Motor neuron (in vitro differentiated cells): ENCODE data around the gene CTSG. TPM values are rescaled to one million over a fixed set of nuclear protein-coding genes. Genes with fewer than 3 reads are reported as not detected.
A peak's percentile ranks its signal among the peaks of the same experiment; 100 is the strongest.
"Not testable (repeated sequence)": the region's sequence is repeated elsewhere in the genome, so short reads cannot be mapped to it uniquely, and the experiment has no call there.

Experiments
- ATAC-seq, 8 experiments: fragments of 200-7000 bp; cut with Tn5 transposase; replicated peaks in 6 of 8; 2 replicates each; pipeline ENCODE4 v1.8.0; 2021; ENCODE audit warnings: mild to moderate bottlenecking in 8 of 8, moderate library complexity in 8 of 8
- H3K27ac ChIP-seq, 2 donors: fragments of 250-450 bp; sonication (Bioruptor Pico); 2 replicates each; pipeline ENCODE4 v1.9.0; 2021; ENCODE audit warnings: antibody characterized with exemption in 2 of 2, mild to moderate bottlenecking in 2 of 2, moderate library complexity in 1 of 2
- H3K4me1 ChIP-seq, 2 donors: fragments of 250-450 bp; sonication (Bioruptor Pico); replicated peaks in 1 of 2; 2 replicates each; pipeline ENCODE4 v1.6.1; 2021; ENCODE audit warnings: antibody characterized with exemption in 2 of 2, mild to moderate bottlenecking in 2 of 2, moderate library complexity in 1 of 2
- H3K4me3 ChIP-seq, 5 donors: fragments of 250-450 bp; sonication (Bioruptor Pico); 2 replicates each; pipeline ENCODE4 v1.9.0; 2021; ENCODE audit warnings: antibody characterized with exemption in 5 of 5, mild to moderate bottlenecking in 5 of 5, moderate library complexity in 4 of 5
- WGBS, 10 experiments: fragments of 450-650 bp; shearing (Covaris generic); methylation state at CpG; one replicate each; pipeline ENCODE4 v1.0.0; 2022; 5-methylcytosine and 5-hydroxymethylcytosine counted together
- in situ Hi-C, 9 experiments: fragments of 400-800 bp; cut with MboI; loops; one replicate each; pipeline ENCODE4 v1.15.0; 2021; ENCODE audit warnings: low sequenced_read_pairs in 9 of 9, low pct_unique_long_range_greater_than_20kb in 2 of 9; ENCODE audit not compliant: unreplicated experiment in 9 of 9
- total RNA-seq, 8 experiments: library from RNA; unstranded; fragments of 300-600 nt; gene quantifications; 2 replicates each; pipeline versions ENCODE4 v1.2.3 to v1.2.4, GENCODE V29; 2022

CTSG gene
- total RNA-seq, 8 experiments from 2014 or later: 0.25 to 1.4 (median 0.85) TPM; not detected in 3

DNA sequence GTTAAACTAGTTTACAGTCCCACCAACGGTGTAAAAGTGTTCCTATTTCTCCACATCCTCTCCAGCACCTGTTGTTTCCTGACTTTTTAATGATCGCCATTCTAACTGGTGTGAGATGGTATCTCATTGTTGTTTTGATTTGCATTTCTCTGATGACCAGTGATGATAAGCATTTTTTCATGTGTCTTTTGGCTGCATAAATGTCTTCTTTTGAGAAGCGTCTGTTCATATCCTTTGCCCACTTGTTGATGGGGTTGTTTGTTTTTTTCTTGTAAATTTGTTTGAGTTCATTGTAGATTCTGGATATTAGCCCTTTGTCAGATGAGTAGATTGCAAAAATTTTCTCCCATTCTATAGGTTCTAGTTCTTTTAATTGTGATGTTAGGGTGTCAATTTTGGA lies 8.4 kb upstream of the CTSG start:
- no CpG with 5 or more reads among the region's 3 CpGs for WGBS, 10 experiments
- not testable (repeated sequence) for H3K4me3 ChIP-seq, H3K4me1 ChIP-seq, H3K27ac ChIP-seq, ATAC-seq
- in situ Hi-C loops: loop anchor here in 1 of 9 experiments (25.0 kb wide), 1 partner anchor 97 kb away; no protein-coding TSS in a partner anchor

- H3K27ac ChIP-seq: no peak overlapping the region
- H3K4me3 ChIP-seq: no peak overlapping the region
- no peak for ATAC-seq
- peaks cover 0 to 3% of the 10 kb centered on the region in 2 donors for H3K4me1 ChIP-seq
- WGBS, 10 experiments: 16 to 90% (median 80%) methylated on average over 1 to 2 of the region's 2 CpGs; no CpG with 5 or more reads in 1 of the 10 experiments
- in situ Hi-C loops: loop anchor here in 1 of 9 experiments (25.0 kb wide), 1 partner anchor 91 kb away; no protein-coding TSS in a partner anchor
These were observed 2.5 kb upstream of the CTSG start for GRCh38 chr14:24578558-24578957.

GRCh38 chr14:24576771-24577170 lies 721 bp upstream of the CTSG start:
- in situ Hi-C loops: loop anchor here in 1 of 9 experiments (25.0 kb wide), 1 partner anchor 89 kb away; no protein-coding TSS in a partner anchor
- no peak for ATAC-seq
- no peak overlapping the region for H3K27ac ChIP-seq
- H3K4me3 ChIP-seq: no peak overlapping the region
- 0 to 100% (median 82%) methylated on average over 1 to 5 of the region's 5 CpGs; no CpG with 5 or more reads in 2 of the 10 experiments for WGBS, 10 experiments
- peaks cover 0 to 3% of the 10 kb centered on the region in 2 donors for H3K4me1 ChIP-seq

- WGBS, 10 experiments: 20 to 100% (median 64%) methylated on average over 1 to 5 of the region's 27 CpGs; no CpG with 5 or more reads in 5 of the 10 experiments
These were observed 1.8 kb downstream of the CTSG start for GRCh38 chr14:24574206-24574774.

GRCh38 chr14:24566318-24566717 lies 9.7 kb downstream of the CTSG start:
- in situ Hi-C loops: no loop called here
- H3K4me3 ChIP-seq: no peak overlapping the region
- 0 to 83% (median 37%) methylated on average over 1 to 2 of the region's 2 CpGs; no CpG with 5 or more reads in 6 of the 10 experiments for WGBS, 10 experiments
- ATAC-seq: no peak
- no peak overlapping the region for H3K27ac ChIP-seq
- H3K4me1 ChIP-seq: no peaks in the 10 kb centered on the region

More at GRCh38 chr14:24574206-24574774, 1.8 kb downstream of the CTSG start:
- ATAC-seq: no peak
- peaks cover 0 to 3% of the 10 kb centered on the region in 2 donors for H3K4me1 ChIP-seq
- in situ Hi-C loops: no loop called here
- H3K27ac ChIP-seq: no peak overlapping the region
- no peak overlapping the region for H3K4me3 ChIP-seq

GRCh38 chr14:24565766-24566165 lies 10.3 kb downstream of the CTSG start:
- ATAC-seq: no peak
- in situ Hi-C loops: no loop called here
- no peak overlapping the region for H3K4me3 ChIP-seq
- H3K27ac ChIP-seq: no peak overlapping the region
- H3K4me1 ChIP-seq: no peaks in the 10 kb centered on the region
- WGBS, 10 experiments: 8 to 83% (median 52%) methylated on average over 1 to 2 of the region's 2 CpGs

- 0 to 100% (median 24%) methylated on average over 1 to 3 of the region's 3 CpGs; no CpG with 5 or more reads in 2 of the 10 experiments for WGBS, 10 experiments
- Histone ChIP-seq H3K27ac (no peak overlapping the region), H3K4me3 (no peak overlapping the region), H3K4me1 (no peaks in the 10 kb centered on the region)
- in situ Hi-C loops: no loop called here
- ATAC-seq: no peak
These were observed 12.5 kb downstream of the CTSG start for GRCh38 chr14:24563505-24563904.

DNA sequence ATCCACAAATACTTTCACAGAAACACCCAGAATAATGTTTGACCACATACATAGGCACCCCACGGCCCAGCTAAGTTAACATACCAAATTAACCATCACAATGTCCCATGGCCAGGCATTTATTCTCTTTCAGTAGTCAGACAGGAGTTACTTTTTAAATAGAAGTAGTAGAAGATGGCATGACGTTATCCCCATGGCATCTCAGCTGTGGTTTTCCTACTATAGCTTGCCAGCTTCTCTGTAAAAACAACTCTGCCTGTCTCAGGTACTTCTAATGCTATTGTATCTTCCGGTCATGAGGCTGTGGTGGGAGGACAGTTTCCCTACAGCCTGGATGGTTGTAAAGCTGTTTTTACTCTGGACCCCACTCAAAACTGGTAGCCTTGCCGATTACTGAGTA lies 19.3 kb downstream of the CTSG start:
- Histone ChIP-seq H3K27ac (no peak overlapping the region), H3K4me1 (no peaks in the 10 kb centered on the region), H3K4me3 (no peak overlapping the region)
- WGBS, 10 experiments: 0 to 83% (median 57%) methylated on average over 1 to 4 of the region's 4 CpGs
- ATAC-seq: peak in 2 of 8 experiments; percentile 25 to 42
- in situ Hi-C loops: no loop called here

DNA sequence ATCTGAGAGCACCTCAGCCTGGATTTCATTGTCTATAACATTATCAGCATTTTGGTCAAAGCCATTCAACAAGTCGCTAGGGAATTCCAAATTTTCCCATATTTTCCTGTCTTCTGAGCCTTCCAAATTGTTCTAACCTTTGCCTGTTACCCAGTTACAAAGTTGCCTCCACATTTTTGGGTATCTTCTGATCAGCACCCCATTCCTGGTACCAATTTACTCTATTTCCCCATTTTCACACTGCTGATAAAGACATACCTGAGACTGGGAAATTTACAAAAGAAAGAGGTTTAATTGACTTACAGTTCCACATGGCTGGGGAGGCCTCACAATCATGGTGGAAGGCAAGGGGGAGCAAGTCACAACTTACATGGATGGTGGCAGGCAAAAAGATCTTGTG lies 27.0 kb downstream of the CTSG start:
- H3K4me1 ChIP-seq, H3K27ac ChIP-seq, ATAC-seq, in situ Hi-C loops, H3K4me3 ChIP-seq: not testable (repeated sequence)
- 0 to 75% (median 17%) methylated on average over 1 of the region's 1 CpG; no CpG with 5 or more reads in 2 of the 10 experiments for WGBS, 10 experiments

- WGBS, 10 experiments: 13 to 100% (median 40%) methylated on average over 1 to 2 of the region's 2 CpGs; no CpG with 5 or more reads in 1 of the 10 experiments
- Histone ChIP-seq H3K4me3 (no peak overlapping the region), H3K4me1 (no peaks in the 10 kb centered on the region), H3K27ac (no peak overlapping the region)
- peak in 2 of 8 experiments; percentile 60 to 69 for ATAC-seq
- in situ Hi-C loops: no loop called here
These were observed 33.6 kb downstream of the CTSG start for GRCh38 chr14:24542346-24542936.

DNA sequence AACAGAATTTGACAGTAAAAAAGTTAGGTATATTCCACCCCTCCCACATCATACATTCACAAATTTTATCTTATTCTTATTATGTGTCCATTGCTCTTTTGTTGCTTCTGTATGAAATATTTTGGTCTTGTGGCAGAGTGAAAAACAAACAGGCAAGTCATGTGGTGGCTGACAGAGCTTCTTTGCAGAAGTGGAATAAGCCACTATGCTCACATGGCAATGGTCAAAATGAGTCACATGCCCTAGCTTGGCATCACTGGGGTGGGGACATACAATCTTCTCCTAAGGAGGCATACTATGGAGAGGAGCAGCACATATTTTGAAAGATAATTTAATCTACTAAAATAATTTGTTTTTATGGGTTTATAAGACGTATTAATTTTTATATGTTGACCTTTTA lies 40.3 kb downstream of the CTSG start:
- WGBS, 10 experiments: 0 to 60% (median 30%) methylated on average over 1 of the region's 1 CpG
- peak in 1 of 8 experiments; percentile 21 for ATAC-seq
- in situ Hi-C loops: no loop called here
- no peak overlapping the region for H3K27ac ChIP-seq
- no peak overlapping the region for H3K4me3 ChIP-seq
- H3K4me1 ChIP-seq: no peaks in the 10 kb centered on the region

GRCh38 chr14:24534286-24534685 lies 41.8 kb downstream of the CTSG start:
- Histone ChIP-seq H3K4me1 (no peaks in the 10 kb centered on the region), H3K27ac (no peak overlapping the region), H3K4me3 (no peak overlapping the region)
- WGBS, 10 experiments: 26 to 100% (median 67%) methylated on average over 1 to 3 of the region's 3 CpGs; no CpG with 5 or more reads in 3 of the 10 experiments
- in situ Hi-C loops: no loop called here
- no peak for ATAC-seq

DNA sequence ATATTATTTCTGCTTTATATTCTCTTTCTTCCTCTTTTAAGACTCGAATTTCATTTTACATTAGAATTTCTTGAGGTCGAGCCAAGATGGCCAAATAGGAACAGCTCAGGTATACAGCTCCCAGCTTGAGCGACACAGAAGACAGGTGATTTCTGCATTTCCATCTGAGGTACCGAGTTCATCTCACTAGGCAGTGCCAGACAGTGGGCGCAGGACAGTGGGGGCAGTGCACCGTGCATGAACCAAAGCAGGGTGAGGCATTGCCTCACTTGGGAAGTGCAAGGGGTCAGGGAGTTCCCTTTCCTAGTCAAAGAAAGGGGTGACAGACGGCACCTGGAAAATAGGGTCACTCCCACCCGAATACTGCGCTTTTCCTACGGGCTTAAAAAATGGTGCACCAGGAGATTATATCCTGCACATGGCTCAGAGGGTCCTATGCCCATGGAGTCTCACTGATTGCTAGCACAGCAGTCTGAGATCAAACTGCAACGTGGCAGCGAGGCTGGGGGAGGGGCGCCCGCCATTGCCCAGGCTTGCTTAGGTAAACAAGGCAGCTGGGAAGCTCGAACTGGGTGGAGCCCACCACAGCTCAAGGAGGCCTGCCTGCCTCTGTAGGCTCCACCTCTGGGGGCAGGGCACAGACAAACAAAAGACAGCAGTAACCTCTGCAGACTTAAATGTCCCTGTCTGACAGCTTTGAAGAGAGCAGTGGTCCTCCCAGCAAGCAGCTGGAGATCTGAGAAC lies 50.0 kb downstream of the CTSG start:
- H3K27ac ChIP-seq, H3K4me1 ChIP-seq, ATAC-seq, H3K4me3 ChIP-seq, in situ Hi-C loops: not testable (repeated sequence)
- WGBS, 10 experiments: 7 to 89% (median 56%) methylated on average over 2 to 10 of the region's 15 CpGs
